ENCODE data around the gene STK11.

Gene STK11, protein sequence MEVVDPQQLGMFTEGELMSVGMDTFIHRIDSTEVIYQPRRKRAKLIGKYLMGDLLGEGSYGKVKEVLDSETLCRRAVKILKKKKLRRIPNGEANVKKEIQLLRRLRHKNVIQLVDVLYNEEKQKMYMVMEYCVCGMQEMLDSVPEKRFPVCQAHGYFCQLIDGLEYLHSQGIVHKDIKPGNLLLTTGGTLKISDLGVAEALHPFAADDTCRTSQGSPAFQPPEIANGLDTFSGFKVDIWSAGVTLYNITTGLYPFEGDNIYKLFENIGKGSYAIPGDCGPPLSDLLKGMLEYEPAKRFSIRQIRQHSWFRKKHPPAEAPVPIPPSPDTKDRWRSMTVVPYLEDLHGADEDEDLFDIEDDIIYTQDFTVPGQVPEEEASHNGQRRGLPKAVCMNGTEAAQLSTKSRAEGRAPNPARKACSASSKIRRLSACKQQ

DNA sequence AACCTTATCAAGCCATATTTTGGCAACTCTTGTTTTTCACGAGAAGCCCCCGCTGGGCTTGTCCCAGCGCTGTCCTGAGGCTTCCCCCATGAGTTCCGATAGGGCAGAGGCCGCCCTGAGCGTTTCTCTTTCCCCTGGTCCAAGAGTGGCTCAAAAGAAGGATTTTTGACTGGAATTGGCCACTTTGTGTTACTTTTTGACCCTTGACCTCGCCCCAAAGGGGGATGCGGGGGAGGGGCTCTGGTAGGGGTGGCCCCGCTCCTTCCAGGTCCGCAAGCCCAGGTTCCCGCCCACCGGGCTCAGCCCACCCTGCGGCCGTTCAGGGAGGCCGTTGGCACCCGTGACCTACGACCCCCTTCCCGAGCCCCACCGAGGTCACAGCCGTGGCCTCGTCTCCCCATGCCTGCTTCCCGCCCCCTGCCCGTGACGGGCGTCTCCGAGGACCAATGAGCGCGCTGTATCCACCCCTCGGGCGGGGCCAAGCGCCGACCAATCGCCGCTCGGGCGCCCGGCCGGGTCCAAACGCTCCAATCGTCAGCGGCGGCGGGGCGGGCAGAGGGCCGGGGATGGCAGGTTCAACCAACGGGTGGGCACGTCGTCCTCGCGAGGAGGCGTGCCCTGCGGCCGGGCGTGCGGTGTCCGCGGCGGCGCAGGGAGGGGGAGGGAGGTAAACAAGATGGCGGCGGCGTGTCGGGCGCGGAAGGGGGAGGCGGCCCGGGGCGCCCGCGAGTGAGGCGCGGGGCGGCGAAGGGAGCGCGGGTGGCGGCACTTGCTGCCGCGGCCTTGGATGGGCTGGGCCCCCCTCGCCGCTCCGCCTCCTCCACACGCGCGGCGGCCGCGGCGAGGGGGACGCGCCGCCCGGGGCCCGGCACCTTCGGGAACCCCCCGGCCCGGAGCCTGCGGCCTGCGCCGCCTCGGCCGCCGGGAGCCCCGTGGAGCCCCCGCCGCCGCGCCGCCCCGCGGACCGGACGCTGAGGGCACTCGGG, at the start of gene STK11:
Gene STK11, plus strand, starts transcription at position 665 of the 986 bp plus-strand sequence. CDS start 1,136 bp downstream, outside the sequence.
- Histone ChIP-seq H3K4me3 (peak within 1 kb of the TSS; percentile 82), H3K27ac (peak within 1 kb of the TSS; percentile 88 to 91)
- TF ChIP-seq, protein P1, sequence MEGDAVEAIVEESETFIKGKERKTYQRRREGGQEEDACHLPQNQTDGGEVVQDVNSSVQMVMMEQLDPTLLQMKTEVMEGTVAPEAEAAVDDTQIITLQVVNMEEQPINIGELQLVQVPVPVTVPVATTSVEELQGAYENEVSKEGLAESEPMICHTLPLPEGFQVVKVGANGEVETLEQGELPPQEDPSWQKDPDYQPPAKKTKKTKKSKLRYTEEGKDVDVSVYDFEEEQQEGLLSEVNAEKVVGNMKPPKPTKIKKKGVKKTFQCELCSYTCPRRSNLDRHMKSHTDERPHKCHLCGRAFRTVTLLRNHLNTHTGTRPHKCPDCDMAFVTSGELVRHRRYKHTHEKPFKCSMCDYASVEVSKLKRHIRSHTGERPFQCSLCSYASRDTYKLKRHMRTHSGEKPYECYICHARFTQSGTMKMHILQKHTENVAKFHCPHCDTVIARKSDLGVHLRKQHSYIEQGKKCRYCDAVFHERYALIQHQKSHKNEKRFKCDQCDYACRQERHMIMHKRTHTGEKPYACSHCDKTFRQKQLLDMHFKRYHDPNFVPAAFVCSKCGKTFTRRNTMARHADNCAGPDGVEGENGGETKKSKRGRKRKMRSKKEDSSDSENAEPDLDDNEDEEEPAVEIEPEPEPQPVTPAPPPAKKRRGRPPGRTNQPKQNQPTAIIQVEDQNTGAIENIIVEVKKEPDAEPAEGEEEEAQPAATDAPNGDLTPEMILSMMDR (IDR thresholded peaks at IDR 0.05), result no peak
- DNase-seq (ENCODE audit: low spot score), result peak; percentile 99

DNA sequence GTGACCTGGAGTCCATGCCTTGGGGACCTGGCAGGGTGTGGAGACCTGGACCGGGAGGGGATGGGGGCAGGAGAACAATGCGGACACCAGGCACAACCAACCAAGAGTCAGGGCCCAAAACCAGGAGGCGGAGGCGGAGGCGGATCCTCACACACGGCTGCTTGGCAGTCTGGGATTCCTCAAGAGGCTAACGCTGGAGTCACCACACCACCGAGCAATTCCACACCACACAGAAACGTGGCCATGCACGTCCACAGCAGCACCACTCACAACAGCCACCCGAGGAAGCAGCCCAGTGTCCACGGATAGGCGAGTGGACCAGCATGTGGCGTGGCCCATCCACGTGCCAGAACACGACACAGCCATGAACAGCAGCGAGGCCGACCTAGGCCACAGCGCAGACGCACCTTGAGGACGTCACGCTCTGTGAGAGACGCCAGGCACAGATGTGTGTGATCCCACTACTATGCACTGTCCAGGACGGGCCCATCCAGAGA, 49.2 kb upstream of the STK11 start:
- TF ChIP-seq, protein P1 (IDR thresholded peaks at IDR 0.05), result no peak
- DNase-seq (ENCODE audit: low spot score), result no peak
- peak overlapping the region; percentile 93 to 94 for H3K27ac ChIP-seq
- H3K4me3 ChIP-seq, result no peak overlapping the region

DNA sequence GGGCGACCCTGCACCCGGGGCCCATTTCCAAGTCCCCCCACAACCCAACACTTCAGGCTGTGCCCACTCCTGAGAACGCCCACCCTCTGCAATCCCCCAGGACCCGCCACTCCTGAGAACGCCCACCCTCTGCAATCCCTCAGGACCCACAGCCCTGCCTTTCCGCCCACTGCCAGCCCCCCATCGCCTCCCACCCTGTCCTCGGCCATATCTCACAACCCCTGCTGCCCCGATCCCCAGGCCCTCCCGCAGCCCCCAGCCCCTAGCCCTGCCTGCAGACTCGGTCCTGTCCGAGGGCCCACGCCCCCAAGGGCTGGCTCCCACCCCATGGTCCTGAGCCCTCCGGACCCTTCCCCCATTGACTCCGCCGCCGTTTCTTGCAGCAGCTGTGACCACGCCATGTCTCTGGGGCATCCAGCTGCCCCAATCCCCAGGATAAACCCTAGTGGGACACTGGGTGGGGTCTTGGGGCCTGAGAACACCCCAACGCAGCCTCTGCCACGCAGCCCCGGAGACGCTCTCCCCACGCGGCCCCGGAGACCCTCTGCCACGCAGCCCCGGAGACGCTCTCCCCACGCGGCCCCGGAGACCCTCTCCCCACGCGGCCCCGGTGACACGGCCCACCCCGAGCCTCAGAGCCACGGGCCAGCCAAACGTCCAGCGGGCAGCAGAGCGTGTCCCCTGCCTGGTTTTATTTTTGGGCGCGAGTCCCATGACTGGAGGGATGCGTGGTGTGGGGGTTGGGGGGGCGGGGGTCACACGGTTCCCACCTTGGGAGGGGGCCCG, 48.6 kb upstream of the STK11 start:
- peak overlapping the region in 1 of 2 donors; percentile 94 for H3K27ac ChIP-seq

DNA sequence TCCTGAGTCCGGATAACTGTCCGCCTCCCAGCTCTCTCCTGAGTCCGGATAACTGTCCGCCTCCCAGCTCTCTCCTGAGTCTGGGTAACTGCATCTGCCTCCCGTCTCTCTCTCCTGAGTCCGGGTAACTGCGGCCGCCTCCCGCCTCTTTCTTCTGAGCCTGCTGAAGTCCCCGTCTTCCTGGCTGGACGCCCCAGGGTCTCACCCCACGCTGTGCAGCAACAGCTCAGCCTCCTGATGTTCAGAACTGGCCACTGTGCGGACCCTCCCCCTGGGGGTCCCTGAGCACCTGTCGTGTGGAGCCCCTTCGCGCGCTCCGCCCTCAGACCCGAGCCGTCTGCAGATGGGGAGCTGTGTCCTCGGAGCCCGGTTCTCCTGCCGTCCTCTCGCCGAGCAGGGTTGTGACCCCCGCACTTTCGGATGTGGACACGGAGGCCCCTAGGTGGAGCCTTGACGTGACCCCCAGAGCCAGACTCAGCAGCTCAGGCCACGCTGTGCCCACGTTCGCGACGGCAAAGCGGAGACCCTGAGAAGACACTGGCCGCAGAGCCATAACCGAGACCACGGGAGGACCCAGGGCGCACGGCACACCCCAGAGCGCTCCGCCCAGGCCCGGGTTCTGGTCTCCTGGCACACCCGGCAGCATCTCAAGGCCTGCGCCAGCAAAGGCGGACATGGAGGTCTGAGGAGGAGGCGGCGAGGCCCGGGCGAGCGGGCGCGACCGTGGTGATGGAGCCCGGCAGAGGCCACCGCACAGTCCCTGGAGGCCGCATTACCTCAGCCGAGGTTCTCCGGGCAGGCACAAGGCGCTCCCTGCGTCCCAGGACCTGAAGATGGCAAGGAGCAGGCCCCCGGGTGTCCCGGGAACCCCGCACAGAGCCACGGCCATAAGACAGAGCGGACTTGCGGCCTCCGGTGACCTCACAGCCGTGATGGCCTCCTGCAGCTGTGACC, 47.4 kb upstream of the STK11 start:
- H3K4me3 ChIP-seq, result no peak overlapping the region
- DNase-seq (ENCODE audit: low spot score), result no peak
- no peak overlapping the region for H3K27ac ChIP-seq
- TF ChIP-seq, protein P1 (IDR thresholded peaks at IDR 0.05), result no peak

More for the DNA sequence above, 48.6 kb upstream of the STK11 start:
- no peak for DNase-seq (ENCODE audit: low spot score)
- TF ChIP-seq, protein P1 (IDR thresholded peaks at IDR 0.05), result no peak
- H3K4me3 ChIP-seq, result no peak overlapping the region

DNA sequence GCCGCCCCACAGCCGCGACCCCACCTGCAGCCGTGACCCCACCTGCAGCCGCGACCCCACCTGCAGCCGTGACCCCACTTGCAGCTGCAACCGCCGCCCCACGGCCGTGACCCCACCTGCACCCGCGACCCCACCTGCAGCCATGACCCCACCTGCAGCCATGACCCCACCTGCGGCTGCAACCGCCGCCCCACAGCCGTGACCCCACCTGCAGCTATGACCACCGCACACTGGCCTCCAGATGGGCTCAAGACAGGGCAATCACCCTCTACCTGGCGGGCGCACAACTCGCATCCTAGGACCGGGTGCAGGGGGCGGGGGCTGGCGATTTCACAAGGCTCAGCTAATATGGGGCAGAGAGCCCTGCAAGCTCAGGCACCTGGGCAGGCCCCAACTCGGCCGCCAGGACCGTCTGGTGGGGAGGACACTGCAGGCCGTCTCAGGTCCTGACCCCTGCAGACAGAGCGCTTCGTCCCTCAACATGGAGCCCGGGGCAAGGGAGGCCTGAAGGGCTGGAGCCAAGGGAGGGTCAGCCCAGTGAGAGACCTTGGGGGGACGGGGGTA, 46.6 kb upstream of the STK11 start:
- TF ChIP-seq, protein P1 (IDR thresholded peaks at IDR 0.05), result no peak
- DNase-seq (ENCODE audit: low spot score), result no peak

More for the DNA sequence above, 46.6 kb upstream of the STK11 start:
- Histone ChIP-seq H3K4me3 (no peak overlapping the region), H3K27ac (no peak overlapping the region)

All from coronary artery (tissue), 2 donors.